Endothelial cell of umbilical vein (primary cell): ENCODE data around the gene NUAK1. TPM values are rescaled to one million over a fixed set of nuclear protein-coding genes. Genes with fewer than 3 reads are reported as not detected.

Experiments
- BruUV-seq: library from RNA; stranded (reverse); fragments of 400-500 nt; replicated peaks from 2 replicates; lab custom pipeline; 2021; lab: Mats Ljungman, UMichigan
- CTCF ChIA-PET: fragments of 300-600, 350-600 bp; sonication (Branson Sonifier 250); formaldehyde crosslinking; loops from one replicate; lab custom pipeline; 2021; ENCODE audit warnings: antibody characterized with exemption, inconsistent platforms; lab: Charles Lee
- POLR2A ChIA-PET: fragments of 300-600, 350-600 bp; sonication (Branson Sonifier 250); formaldehyde crosslinking; loops from one replicate; lab custom pipeline; 2021; ENCODE audit warnings: antibody characterized with exemption, inconsistent platforms; lab: Charles Lee
- DNase-seq: peaks from one replicate; pipeline ENCODE4 v3.0.0-alpha.2; 2011; ENCODE audit warnings: low read depth, low spot score
- FAIRE-seq: peaks from 2 replicates; lab custom pipeline; 2011; peaks lifted over from hg19 to GRCh38; lab: Jason Lieb, UNC
- H2AFZ ChIP-seq: 2 replicates; pipeline ENCODE4 v1.6.0; 2012; ENCODE audit warnings: low read depth, low read length, control low read depth, inconsistent platforms
- H3K27ac ChIP-seq: 2 replicates; pipeline ENCODE4 v1.5.1; 2011; ENCODE audit warnings: low read depth, mild to moderate bottlenecking, control low read depth, low read length, moderate library complexity; ENCODE audit not compliant: insufficient read depth
- H3K27me3 ChIP-seq, 2 experiments: 2 replicates each; pipeline versions ENCODE4 v1.6.0 to v1.6.1; 2011; ENCODE audit warnings: low read length in 2 of 2, mixed read lengths in 1 of 2; ENCODE audit not compliant: control insufficient read depth in 2 of 2, insufficient read depth in 2 of 2
- H3K36me3 ChIP-seq, 2 experiments: 2 replicates in 1 of 2; 3 replicates in 1 of 2; pipeline ENCODE4 v1.5.1; 2011; ENCODE audit warnings: low read length in 2 of 2, mild to moderate bottlenecking in 1 of 2, moderate library complexity in 1 of 2; ENCODE audit not compliant: control insufficient read depth in 2 of 2, insufficient read depth in 2 of 2; ENCODE audit errors: extremely low read depth in 1 of 2
- H3K4me1 ChIP-seq: 3 replicates; pipeline ENCODE4 v1.5.1; 2011; ENCODE audit warnings: mild to moderate bottlenecking, low read length; ENCODE audit not compliant: control insufficient read depth, insufficient read depth; ENCODE audit errors: extremely low read depth
- H3K4me2 ChIP-seq: 2 replicates; pipeline ENCODE4 v1.6.1; 2011; ENCODE audit warnings: low read length, control low read depth, mixed read lengths; ENCODE audit not compliant: insufficient read depth
- H3K4me3 ChIP-seq, 3 experiments: fragments of 200-600 bp in 1 of 3; sonication (generic), shearing (Covaris generic) in 1 of 3; replicated peaks in 1 of 3; 2 replicates each; pipeline ENCODE4 v1.5.1; 2011 to 2016; ENCODE audit warnings: control low read depth in 3 of 3, low read length in 3 of 3, mild to moderate bottlenecking in 2 of 3, inconsistent platforms in 1 of 3, low read depth in 1 of 3, moderate library complexity in 1 of 3; ENCODE audit not compliant: insufficient read depth in 1 of 3
- H3K79me2 ChIP-seq: 2 replicates; pipeline ENCODE4 v1.6.0; 2012; ENCODE audit warnings: low read length, inconsistent platforms; ENCODE audit not compliant: control insufficient read depth, insufficient read depth
- H3K9ac ChIP-seq: replicated peaks from 2 replicates; pipeline ENCODE3; 2011; ENCODE audit warnings: low read length, control low read depth; ENCODE audit not compliant: insufficient read depth; ENCODE audit errors: extremely low read depth
- H3K9me1 ChIP-seq: replicated peaks from 3 replicates; pipeline ENCODE4 v1.6.0; 2011; ENCODE audit warnings: mild to moderate bottlenecking, low read length; ENCODE audit not compliant: control insufficient read depth, insufficient read depth; ENCODE audit errors: extremely low read depth
- H3K9me3 ChIP-seq: replicated peaks from 2 replicates; pipeline ENCODE4 v1.5.1; 2012; ENCODE audit warnings: low read length, inconsistent platforms; ENCODE audit not compliant: control insufficient read depth, insufficient read depth
- H4K20me1 ChIP-seq: replicated peaks from 2 replicates; pipeline ENCODE3; 2011; ENCODE audit warnings: mild to moderate bottlenecking, low read length; ENCODE audit not compliant: control insufficient read depth, insufficient read depth; ENCODE audit errors: extremely low read depth
- EZH2 ChIP-seq: IDR thresholded peaks from 2 replicates; pipeline ENCODE4 v1.6.1; 2012; ENCODE audit warnings: borderline replicate concordance, low read depth, mild to moderate bottlenecking, moderate library complexity, low read length, inconsistent platforms; ENCODE audit not compliant: severe bottlenecking
- FOS ChIP-seq: IDR thresholded peaks from 2 replicates; pipeline ENCODE4 v1.6.1; 2011; ENCODE audit warnings: mild to moderate bottlenecking, low read length, moderate library complexity, borderline replicate concordance; ENCODE audit not compliant: insufficient read depth
- GATA2 ChIP-seq: IDR thresholded peaks from 2 replicates; pipeline ENCODE4 v1.7.0; 2011; ENCODE audit warnings: low read depth, mild to moderate bottlenecking, moderate library complexity, mixed read lengths, low read length; ENCODE audit not compliant: insufficient read length, insufficient read depth
- JUN ChIP-seq: IDR thresholded peaks from 2 replicates; pipeline ENCODE4 v1.6.1; 2011; ENCODE audit warnings: borderline replicate concordance, low read depth; ENCODE audit not compliant: insufficient read length, insufficient read depth
- MYC ChIP-seq: IDR thresholded peaks from one replicate; pipeline ENCODE4 v1.6.1; 2011; ENCODE audit warnings: mild to moderate bottlenecking, low read depth, low read length
- POLR2A ChIP-seq: IDR thresholded peaks from 2 replicates; pipeline ENCODE4 v1.6.1; 2012; ENCODE audit warnings: low read depth, mild to moderate bottlenecking, control low read depth, low read length
- POLR2AphosphoS5 ChIP-seq: IDR thresholded peaks from 2 replicates; pipeline ENCODE4 v1.6.1; 2012; ENCODE audit warnings: low read depth, mild to moderate bottlenecking, control low read depth, low read length, moderate library complexity; ENCODE audit not compliant: insufficient read depth
- dilution Hi-C: fragments of 300-500 bp; cut with MboI; formaldehyde crosslinking; loops from one replicate; pipeline ENCODE4 v1.15.0; 2019; ENCODE audit warnings: low sequenced_read_pairs; ENCODE audit not compliant: extremely low pct_ligation_motif_present
- intact Hi-C: fragments of 100-400 bp; cut with micrococcal nuclease; formaldehyde crosslinking; loops from one replicate; pipeline ENCODE4 v1.10.0; 2022
- polyA plus RNA-seq, 4 experiments: library from polyadenylated mRNA; depleted of rRNA in 3 of 4; stranded (reverse) in 3 of 4; unstranded in 1 of 4; fragments of >200 nt; gene quantifications; 2 replicates each; pipeline versions ENCODE4 v1.2.1 to v1.2.3, GENCODE V29; 2011 to 2012; ENCODE audit warnings: missing spikeins in 1 of 4
- total RNA-seq: library from RNA; stranded (reverse); gene quantifications from 2 replicates; pipeline ENCODE4 v1.2.3, GENCODE V29; 2021
- TF ChIP-seq, protein P1 (sequence below), 2 donors: IDR thresholded peaks; 1 replicate in 1 of 2; 2 replicates in 1 of 2; pipeline ENCODE4 v1.5.1; 2011; ENCODE audit warnings: low read length in 2 of 2, mild to moderate bottlenecking in 2 of 2, moderate library complexity in 2 of 2, control low read depth in 1 of 2, inconsistent platforms in 1 of 2, low read depth in 1 of 2; ENCODE audit not compliant: insufficient read depth in 1 of 2; ENCODE audit errors: extremely low read depth in 1 of 2
- TF ChIP-seq, protein P2 (sequence below): IDR thresholded peaks from 2 replicates; pipeline ENCODE4 v1.6.1; 2011; ENCODE audit not compliant: insufficient read depth, insufficient read length

NUAK1 gene
- total and polyA plus RNA-seq, 2 donors (not counting 3 experiments of a cell fraction or from before 2014, with no cell fraction given): 34.2 to 39.7 TPM

DNA sequence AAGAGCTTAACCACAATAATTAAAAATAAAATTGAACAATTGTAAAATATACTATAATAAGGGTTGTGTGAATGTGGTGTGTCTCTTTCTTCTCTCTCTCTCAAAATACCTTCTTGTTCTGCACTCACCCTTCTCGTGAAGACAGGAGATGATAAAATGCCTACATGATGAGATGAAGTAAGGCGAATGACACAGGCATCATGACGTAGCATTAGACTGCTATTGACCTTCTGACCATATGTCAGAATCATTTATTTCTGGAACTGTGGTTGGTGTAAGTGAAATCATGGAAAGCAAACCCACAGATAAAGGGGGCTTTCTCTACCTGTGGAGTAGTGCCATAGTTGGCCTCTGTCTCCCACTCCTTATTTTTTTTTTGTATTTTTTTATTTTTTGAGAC is 37.8 kb upstream of the NUAK1 start:
- no peak overlapping the region for H3K4me3 ChIP-seq
- no peak overlapping the region for H3K27ac ChIP-seq
- POLR2A ChIA-PET: no interaction called here
- no TSS peak for BruUV-seq
- no peak overlapping the region for H2AFZ ChIP-seq
- intact Hi-C loops (no loop called here), dilution Hi-C loops (no loop called here)
- DNase-seq (no peak), FAIRE-seq (no peak)
- no peaks in the 10 kb centered on the region for H3K9me1 ChIP-seq
- TF ChIP-seq POLR2AphosphoS5 (no peak), FOS (no peak), EZH2 (no peak), POLR2A (no peak), JUN (no peak), MYC (no peak), GATA2 (no peak)
- TF ChIP-seq, protein P1, sequence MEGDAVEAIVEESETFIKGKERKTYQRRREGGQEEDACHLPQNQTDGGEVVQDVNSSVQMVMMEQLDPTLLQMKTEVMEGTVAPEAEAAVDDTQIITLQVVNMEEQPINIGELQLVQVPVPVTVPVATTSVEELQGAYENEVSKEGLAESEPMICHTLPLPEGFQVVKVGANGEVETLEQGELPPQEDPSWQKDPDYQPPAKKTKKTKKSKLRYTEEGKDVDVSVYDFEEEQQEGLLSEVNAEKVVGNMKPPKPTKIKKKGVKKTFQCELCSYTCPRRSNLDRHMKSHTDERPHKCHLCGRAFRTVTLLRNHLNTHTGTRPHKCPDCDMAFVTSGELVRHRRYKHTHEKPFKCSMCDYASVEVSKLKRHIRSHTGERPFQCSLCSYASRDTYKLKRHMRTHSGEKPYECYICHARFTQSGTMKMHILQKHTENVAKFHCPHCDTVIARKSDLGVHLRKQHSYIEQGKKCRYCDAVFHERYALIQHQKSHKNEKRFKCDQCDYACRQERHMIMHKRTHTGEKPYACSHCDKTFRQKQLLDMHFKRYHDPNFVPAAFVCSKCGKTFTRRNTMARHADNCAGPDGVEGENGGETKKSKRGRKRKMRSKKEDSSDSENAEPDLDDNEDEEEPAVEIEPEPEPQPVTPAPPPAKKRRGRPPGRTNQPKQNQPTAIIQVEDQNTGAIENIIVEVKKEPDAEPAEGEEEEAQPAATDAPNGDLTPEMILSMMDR (IDR thresholded peaks at IDR 0.05; ENCODE audit: extremely low read depth in 1 of 2, insufficient read depth in 1 of 2, low read depth in 1 of 2, low read length in 2 of 2): no peak
- TF ChIP-seq, protein P2, sequence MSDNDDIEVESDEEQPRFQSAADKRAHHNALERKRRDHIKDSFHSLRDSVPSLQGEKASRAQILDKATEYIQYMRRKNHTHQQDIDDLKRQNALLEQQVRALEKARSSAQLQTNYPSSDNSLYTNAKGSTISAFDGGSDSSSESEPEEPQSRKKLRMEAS: no peak
- no peak overlapping the region for H3K4me2 ChIP-seq
- H3K79me2 ChIP-seq: no peaks in the 10 kb centered on the region
- no peaks in the 10 kb centered on the region for H4K20me1 ChIP-seq
- no peak overlapping the region for H3K9ac ChIP-seq
- no peaks in the 10 kb centered on the region for H3K4me1 ChIP-seq
- H3K9me3 ChIP-seq: no peaks in the 10 kb centered on the region
- H3K36me3 ChIP-seq: no peaks in the 10 kb centered on the region
- CTCF ChIA-PET: no interaction called here
- H3K27me3 ChIP-seq: peaks cover 13% of the 10 kb centered on the region in 2 experiments
